ENCODE measurements around the gene SLC7A8.
A peak's percentile ranks its signal among the peaks of the same experiment; 100 is the strongest.

Gene SLC7A8

DNA sequence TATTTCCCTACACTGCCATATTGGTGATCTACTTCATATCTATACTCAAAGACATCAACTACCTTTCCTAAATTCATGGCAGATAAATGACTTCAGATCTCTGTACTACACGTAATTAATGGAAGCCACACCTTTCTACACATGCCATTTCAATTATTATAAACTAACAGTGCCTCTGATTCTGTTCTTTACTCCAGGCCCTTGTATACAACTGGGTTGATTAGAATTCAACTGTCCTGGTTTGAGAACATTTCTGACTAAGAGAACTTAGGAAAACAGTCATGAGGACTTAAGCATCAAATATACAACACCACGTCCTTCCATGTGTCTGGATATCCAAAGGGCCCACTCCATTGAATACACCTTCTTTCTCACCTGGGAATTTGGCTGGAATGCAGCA lies 90.4 kb downstream of the SLC7A8 start:
- no peak for DNase-seq

DNA sequence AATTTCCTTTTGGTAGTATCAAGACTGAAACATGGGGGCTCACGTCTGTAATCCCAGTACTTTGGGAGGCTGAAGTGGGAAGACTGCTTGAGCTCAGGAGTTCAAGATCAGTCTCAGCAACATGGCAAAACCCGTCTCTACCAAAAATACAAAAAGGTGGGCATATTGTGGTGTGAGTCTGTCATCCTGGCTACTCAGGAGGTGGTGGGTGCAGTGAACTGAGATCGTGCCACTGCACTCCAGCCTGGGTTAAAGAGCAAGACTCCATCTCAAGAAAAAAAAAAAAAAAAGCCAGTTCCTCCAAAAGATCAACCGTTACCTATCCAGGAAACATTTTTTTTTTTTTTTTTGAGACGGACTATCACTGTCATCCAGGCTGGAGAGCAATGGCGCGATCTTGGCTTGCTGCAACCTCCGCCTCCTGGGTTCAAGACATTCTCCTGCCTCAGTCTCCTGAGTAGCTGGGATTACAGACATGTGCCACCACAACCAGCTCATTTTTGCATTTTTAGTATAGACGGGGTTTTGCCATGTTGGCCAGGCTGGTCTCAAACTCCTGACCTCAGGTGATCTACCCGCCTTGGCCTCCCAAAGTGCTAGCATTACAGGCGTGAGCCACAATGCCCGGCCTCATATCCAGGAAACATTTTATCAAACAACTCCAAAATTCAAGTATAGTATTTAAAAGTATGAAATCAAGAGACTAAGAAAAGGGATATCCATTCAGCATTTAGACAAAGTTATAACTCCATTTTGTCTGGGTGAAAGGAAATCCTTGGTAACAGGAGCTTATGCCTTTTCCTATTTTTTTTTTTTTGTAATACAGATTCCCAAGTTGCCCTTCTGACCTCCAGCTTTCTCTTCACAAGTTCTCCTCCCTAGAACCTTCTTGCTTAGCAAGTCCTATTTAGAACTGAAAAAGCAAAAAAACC lies 91.9 kb downstream of the SLC7A8 start:
- DNase-seq = no peak

DNA sequence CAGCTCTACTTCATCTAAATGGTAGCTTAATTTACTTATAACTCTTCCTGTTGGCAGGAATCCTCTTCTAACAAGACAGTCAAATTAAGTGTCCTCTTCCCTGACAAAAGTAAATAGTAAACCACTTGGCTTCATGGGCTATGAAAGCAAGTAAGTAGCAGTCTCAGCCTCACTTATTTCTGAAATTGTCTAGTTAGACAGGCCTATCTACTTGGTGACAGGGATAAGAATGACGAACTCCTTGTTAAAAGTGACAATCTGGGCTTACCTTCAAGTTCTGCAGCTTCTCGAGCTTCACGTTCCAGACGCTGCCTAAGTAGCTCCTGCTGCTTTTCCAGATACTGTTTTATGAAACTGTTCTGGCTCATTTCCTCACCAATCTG lies 93.2 kb downstream of the SLC7A8 start:
- DNase-seq = no peak

DNA sequence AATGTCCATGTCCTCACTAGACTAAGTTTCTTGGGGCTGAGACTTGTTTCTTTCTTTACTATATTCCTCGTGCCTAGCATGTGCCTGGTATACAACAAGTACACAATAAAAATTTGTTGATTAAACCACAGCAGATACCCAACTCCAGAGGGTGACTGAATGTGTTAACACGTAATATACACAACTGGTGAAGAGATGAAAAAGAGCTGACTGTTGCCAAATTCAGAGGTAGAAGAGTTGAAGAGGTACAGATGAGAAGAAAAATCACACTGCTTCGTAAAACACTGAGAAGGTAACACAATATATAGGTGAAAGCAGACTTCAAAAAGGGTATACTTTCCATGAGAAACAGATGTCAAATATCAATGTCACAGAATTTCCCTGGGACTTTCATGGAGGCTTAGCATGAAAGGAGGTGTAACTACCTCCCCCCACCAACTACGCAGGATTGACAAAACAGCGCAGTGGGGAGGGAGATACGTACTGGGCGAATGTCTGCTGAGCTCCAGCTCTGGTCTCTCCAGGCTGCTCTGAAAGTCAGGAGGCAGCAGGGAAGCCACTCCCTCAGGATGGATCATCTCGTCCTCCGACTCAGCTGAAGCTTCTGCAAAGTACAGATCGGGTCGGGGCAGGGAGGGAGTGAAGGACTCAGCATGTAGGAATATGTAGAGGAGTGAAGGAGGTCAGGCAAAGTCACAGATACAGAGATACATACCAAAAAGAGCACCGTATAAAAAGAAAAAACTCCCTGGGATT lies 93.8 kb downstream of the SLC7A8 start:
- no peak for DNase-seq

DNA sequence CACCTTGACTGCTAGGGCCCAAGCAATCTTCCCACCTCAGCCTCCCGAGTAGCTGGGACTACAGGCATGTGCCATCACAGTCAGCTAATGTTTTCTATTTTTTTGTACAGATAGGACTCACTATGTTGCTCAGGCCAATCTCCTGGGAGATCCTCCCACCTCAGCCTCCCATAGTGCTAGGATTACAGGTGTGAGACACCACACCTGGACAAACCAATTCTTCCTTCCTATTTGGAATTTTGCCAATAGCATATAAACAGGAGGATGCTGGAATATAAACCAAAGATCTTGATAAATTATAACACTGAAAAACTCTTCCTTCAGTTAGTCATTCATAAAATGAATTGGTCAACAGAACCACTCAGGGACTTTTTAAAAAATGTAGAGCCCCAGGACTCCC lies 96.9 kb downstream of the SLC7A8 start:
- no peak for DNase-seq

DNA sequence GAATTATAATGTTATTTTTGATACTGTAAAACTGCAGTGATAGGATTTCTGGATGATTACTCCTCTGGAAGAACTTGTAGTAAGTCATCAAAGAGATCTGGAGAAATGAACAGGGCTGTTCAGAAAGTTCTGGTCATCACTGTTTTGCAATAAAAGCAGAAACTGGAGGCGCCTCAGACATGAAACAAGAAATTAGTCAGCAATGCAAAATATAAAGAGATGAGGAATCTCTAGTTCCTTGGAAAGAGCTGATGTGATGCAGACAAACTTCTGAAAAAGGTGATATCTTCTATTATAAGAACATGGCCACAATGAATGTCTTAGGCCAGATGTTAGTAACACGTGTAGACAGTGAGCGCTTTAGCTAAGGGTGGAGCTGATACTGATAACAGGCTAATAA lies 98.0 kb downstream of the SLC7A8 start:
- DNase-seq = no peak

DNA sequence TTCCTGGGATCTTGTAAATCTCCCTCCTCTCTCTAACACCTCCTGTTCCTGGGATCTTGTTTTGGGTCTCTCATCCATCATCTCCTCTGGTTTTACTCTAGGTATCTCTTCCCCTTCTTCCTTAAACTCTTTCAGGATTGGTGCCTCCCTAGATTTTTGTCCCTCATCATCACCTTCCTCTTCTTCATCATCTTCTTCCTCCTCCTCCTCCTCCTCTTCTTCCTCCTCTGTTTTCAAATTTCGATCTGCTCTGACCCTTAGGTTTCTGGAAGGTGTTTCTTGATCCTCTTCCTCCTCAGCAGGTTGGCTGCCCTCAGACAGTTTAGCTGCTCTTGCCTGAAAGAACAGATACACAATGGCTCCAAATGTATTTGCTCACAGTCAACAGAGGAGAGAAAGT lies 103.0 kb downstream of the SLC7A8 start:
- no peak for DNase-seq

DNA sequence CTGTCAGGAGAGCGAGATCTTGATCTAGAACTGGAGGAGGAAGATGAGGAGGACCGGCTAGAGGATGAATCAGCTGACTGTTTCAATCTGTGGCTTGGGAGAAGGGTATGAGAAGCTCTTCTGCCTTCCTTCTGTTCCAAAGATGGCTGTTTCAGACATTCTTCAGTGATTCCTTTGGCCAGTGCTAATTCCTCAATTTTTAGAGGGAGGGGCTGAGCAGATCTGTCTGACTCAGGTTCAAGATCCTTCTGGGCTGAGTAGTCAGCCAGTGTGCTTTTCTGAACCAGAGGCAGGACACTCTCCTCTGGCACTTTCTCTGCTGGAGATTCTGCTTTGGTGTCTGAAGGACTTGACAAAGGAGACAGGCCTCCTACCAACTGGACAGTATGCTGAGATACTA lies 103.7 kb downstream of the SLC7A8 start:
- DNase-seq = no peak

DNA sequence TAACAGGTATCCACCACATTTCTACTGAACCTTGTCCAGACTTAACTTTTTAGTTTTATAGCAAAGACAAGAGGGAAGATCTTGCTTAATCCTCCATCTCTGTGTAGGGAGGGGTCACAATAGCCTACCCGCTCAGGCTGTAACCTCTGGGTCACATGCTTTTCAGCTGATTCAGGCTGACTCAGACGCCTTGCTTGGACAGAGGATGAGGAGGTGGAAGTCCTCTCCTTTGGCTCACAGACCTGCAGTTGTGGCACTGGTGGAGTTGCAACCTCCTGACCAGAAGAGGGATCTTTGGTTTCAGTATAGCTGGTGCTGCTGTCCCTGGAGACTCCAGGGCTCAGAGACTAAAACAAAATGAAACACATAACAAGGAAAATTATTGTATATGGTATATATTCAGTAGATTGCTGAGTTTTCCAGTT lies 104.8 kb downstream of the SLC7A8 start:
- no peak for DNase-seq

DNA sequence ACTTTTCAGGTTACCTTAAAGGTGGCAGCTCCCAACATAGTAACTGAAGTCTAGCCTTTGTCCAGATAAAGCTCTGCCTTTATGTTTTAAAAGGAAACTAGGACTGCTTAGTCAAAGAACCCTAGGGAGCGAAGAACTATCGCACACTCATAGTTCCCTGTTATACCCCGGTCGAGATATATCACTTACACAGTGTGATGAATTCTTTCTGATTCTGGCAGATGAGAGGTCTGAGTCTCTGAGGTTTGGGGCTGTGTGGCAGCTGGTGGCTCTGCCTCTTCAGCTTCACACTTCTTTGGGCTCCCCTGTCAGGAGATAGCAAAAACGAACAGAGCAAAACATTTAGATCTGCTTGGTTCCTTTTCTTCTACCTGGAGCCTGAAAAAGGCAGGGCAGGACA lies 105.5 kb downstream of the SLC7A8 start:
- DNase-seq = no peak

DNA sequence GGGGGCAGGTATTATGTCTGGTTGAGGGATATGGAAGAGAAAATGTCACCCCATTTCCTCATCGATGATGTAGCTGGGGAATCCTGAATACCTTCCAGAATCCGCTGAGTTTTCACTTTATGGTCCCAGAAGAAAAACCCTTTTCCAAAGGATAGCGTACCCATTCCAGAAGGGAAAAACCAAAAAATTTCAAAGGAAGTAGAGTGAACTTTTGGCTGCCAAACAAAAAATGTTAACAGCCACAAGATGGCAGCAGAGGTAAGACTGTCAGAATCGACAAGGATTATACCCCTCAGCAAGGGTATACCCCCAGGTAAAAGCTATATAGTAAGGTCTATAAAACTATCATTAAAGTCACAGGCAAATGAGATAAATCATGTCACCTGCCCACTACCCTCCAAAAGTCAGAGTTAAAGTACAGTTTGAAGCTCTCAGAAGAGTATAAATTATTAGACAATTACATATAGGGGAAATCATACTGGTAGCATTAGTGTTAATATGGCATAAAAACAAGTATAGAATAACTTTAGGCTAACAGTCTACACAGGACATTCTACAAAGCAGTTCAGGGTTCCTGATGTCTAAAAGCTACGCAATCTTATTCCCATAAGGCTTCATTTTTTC lies 106.6 kb downstream of the SLC7A8 start:
- DNase-seq = peak; percentile 66
